ENCODE data around the gene LTBP4.
"Not testable (repeated sequence)": the region's sequence is repeated elsewhere in the genome, so short reads cannot be mapped to it uniquely, and the experiment has no call there.

Gene LTBP4, protein sequence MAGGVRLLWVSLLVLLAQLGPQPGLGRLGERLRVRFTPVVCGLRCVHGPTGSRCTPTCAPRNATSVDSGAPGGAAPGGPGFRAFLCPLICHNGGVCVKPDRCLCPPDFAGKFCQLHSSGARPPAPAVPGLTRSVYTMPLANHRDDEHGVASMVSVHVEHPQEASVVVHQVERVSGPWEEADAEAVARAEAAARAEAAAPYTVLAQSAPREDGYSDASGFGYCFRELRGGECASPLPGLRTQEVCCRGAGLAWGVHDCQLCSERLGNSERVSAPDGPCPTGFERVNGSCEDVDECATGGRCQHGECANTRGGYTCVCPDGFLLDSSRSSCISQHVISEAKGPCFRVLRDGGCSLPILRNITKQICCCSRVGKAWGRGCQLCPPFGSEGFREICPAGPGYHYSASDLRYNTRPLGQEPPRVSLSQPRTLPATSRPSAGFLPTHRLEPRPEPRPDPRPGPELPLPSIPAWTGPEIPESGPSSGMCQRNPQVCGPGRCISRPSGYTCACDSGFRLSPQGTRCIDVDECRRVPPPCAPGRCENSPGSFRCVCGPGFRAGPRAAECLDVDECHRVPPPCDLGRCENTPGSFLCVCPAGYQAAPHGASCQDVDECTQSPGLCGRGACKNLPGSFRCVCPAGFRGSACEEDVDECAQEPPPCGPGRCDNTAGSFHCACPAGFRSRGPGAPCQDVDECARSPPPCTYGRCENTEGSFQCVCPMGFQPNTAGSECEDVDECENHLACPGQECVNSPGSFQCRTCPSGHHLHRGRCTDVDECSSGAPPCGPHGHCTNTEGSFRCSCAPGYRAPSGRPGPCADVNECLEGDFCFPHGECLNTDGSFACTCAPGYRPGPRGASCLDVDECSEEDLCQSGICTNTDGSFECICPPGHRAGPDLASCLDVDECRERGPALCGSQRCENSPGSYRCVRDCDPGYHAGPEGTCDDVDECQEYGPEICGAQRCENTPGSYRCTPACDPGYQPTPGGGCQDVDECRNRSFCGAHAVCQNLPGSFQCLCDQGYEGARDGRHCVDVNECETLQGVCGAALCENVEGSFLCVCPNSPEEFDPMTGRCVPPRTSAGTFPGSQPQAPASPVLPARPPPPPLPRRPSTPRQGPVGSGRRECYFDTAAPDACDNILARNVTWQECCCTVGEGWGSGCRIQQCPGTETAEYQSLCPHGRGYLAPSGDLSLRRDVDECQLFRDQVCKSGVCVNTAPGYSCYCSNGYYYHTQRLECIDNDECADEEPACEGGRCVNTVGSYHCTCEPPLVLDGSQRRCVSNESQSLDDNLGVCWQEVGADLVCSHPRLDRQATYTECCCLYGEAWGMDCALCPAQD (N-terminal part only)

DNA sequence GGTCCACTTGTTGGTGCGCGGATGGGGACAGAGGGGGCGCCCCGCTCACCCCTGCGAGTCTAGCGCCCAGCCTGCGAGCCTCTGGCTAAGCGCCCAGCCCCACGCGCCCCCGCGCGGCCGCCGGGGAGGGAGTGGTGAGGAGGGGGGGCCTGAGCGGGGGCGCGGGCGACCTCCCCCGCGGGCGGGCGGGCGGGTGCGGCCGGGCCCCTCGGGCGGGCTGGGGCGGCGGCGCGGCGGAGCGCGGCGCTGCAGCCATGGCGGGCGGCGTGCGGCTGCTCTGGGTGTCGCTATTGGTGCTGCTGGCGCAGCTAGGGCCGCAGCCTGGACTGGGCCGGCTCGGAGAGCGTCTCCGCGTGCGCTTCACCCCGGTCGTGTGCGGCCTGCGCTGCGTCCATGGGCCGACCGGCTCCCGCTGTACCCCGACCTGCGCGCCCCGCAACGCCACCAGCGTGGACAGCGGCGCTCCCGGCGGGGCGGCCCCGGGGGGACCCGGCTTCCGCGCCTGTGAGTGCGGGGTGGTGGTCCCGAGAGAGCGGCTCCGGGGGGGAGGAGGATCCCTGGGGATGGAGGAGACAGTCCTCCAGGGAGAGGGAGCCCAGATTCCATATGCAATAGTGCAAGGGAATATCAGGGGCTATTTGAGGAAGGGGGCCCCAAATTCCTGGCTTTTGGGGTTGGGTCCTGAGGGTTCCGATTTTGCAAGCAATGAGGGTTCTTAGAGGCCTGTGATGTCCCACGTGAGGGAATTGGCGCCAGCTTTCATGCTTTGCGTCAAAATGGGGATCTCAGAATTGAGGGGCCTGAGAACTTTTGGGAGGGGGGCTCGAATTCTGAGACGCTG, at the start of gene LTBP4:
Gene LTBP4, plus strand, starts transcription at position 236 of the 841 bp plus-strand sequence. Its CDS starts 19 bp downstream, at position 255.
- DNase-seq, result peak; percentile 20

DNA sequence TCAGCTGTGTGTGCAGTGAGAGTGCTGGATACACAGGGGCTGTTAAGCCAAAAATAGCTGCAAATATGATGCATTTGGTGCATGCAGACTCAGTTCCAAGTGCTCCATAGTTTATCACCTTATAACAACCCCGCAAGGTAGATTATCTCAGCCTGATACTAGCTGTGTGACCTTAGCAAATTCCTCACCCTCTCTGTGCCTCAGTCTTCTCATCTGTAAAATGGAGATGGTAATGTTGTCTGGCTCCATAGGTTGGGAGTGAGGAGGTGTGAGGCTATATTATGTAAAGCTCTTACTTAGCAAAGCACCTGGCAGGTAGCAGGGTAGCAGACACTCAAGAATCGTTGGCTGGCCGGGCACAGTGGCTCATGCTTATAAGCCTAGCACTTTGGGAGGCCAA, 48.3 kb upstream of the LTBP4 start:
- no peak for DNase-seq

DNA sequence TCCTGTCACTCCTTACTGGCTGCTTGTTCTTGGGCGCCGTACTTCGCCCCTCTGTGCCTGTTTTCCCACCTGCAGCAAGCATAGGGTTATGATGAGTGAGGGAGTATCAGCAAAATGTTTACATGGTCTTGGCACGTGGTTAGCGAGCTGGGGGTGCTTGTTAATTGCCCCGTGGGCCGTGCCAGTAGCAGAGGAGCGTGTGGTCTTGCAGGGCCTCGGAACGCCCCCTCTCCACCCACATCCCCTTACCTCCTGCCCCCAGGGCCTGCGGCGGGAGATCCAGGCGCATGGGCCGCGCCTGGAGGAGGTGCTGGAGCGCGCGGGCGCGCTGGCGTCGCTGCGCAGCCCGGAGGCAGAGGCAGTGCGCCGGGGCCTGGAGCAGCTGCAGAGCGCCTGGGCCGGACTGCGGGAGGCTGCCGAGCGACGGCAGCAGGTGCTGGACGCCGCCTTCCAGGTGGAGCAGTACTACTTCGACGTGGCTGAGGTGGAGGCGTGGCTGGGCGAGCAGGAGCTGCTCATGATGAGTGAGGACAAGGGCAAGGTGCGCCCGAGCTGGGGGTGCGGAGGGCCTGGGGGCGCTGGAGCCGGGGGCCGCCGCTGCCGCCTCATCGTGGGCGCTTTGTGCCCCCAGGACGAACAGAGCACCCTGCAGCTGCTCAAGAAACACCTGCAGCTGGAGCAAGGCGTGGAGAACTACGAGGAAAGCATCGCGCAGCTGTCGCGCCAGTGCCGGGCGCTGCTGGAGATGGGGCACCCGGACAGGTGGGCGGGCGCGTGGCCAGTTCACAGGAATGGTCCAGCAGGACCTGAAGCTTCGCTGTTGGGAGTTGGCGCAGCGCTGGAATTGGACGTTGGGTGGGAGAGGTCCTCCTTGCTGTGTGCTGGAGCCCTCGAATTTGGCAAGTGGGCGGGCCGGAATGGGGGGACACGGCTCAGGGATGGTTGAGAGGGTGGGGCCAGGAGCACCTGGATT, 47.0 kb upstream of the LTBP4 start:
- no peak for DNase-seq

DNA sequence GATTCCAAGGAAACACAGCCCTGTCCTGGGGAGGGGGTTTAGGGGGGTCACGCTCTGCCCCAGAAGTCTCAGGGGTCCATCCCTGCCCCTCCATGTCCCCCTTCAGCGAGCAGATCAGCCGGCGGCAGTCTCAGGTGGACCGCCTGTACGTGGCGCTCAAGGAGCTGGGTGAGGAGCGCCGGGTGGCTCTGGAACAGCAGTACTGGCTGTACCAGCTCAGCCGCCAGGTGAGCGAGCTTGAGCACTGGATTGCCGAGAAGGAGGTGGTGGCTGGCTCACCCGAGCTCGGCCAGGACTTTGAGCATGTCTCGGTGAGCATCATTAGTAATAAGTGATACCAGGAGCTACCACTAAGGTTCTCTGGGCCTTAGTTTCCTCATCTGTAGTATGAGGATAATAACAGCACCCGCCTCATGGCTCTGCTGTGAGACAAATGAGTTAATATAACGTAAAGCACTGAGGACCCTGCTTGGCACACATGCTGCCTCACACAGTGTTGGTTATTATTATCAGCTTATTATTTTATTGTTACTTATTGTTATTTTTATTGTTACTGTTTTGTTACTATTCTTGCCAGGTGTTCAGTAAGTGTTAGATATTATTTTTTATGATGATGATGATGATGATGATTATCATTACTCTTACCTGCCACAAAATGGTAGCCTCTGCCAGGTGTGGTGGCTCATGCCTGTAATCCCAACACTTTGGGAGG, 45.0 kb upstream of the LTBP4 start:
- no peak for DNase-seq

DNA sequence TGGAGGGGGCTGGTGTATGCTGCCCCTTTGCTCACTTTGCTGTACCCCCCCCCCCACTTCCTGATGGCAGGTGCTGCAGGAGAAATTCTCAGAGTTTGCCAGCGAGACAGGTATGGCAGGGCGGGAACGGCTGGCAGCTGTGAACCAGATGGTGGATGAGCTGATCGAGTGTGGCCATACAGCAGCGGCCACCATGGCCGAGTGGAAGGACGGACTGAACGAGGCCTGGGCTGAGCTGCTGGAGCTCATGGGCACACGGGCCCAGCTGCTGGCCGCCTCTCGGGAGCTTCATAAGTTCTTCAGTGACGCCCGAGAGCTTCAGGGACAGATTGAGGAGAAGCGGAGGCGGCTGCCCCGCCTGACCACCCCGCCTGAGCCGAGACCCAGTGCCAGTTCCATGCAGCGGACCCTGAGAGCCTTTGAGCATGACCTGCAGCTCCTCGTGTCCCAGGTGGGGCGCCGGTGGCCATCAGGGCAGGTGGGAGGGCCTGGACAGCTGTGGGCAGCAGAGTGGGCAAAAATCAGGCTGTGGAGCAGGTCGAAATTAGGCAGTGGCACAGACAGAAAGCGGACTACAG, 44.1 kb upstream of the LTBP4 start:
- DNase-seq, result no peak

DNA sequence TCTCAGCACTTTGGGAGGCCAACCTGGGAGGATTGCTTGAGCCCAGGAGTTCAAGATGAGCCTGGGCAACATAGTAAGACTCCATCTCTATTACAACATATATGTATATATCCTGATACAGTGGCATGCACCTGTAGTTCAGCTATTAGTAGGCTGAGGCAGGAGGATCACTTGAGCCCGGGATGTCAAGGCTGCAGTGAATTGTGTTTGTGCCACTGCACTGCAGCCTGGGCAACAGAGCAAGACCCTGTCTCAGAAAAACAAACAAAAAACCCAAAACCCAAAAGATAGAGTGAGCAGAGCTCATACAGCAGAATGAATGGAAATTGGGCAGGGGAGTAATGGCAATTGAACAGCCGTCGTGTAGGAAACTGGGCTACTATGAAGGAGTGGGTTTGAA, 41.8 kb upstream of the LTBP4 start:
- no peak for DNase-seq

DNA sequence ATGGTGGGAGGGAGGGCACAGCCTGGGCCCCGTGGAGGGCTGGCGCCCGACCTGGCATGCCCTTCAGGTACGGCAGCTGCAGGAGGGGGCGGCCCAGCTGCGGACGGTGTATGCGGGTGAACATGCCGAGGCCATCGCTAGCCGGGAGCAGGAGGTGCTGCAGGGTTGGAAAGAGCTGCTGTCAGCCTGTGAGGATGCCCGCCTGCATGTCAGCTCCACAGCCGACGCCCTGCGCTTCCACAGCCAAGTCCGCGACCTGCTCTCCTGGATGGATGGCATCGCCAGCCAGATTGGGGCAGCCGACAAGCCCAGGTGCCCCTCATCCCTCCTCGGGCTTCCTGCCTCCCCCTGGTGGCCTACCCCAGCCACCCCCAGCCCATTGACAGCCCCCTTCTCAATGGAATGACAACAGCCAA, 41.1 kb upstream of the LTBP4 start:
- no peak for DNase-seq

DNA sequence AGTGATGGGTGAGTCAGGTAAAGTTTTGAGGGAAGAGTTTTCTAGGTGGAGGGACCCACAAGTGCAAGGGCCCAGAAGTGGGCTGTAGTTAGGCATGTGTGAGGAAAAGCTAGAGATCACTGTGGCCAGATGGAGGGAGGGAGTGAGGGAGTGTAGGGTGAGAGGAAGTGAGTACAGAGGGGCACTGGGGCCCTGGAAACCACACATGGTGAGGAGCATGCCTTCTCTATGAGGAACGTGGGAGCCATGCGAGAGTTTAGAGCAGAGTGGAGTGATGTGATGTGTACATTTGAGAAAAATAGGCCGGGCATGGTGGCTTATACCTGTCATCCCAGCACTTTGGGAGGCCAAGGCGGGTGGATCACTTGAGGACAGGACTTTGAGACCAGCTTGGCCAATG, 39.2 kb upstream of the LTBP4 start:
- no peak for DNase-seq

DNA sequence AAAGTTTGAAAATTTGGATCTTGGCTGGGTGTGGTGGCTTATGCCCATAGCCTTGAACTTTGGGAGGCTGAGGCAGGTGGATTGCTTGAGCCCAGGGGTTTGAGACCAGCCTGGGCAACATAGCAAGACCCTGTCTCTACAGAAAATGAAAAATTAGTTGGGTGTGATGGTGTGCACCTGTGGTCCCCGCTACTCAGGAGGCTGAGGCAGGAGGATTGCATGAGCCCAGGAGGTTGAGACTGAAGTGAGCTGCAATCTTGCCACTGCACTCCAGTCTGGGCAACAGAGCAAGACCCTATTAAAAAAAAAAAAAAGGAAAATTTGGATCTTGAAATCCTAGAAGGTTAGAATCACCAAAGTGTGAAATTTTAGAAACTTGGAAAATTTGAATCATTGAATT, 36.6 kb upstream of the LTBP4 start:
- DNase-seq, result not testable (repeated sequence)

DNA sequence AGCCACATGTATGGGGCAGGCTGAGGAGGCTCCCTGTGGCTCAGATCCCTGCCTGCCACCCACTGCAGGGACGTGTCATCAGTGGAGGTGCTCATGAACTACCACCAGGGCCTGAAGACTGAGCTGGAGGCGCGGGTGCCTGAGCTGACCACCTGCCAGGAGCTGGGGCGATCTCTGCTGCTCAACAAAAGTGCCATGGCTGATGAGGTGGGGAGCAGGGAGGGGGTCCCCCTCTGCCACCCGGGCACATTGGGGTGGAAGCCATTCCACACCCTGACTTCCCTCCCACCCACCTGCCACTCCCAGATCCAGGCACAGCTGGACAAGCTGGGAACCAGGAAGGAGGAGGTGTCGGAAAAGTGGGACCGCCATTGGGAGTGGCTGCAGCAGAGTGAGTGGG, 35.8 kb upstream of the LTBP4 start:
- no peak for DNase-seq

DNA sequence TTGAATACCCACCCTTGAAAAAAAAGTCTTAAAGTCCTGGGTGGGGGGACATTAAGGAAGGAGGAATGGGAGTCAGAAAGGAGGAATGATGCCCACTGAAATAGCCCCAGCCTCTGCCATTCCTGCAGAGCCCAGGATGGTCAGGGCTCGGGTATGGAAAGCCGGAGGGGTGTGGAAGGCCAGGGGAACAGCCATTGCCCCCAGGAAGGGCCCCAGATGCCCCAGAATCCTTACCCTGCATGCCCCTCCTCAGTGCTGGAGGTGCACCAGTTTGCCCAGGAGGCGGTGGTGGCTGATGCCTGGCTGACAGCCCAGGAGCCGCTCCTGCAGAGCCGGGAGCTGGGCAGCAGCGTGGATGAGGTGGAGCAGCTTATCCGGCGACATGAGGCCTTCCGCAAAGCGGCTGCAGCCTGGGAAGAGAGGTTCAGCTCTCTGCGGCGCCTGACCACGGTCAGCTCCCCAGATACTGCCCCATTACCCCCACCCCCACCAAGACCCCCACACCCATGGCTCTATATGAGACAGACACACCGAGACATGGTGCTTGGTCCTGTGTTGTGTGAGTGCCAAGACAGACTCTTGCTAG, 35.2 kb upstream of the LTBP4 start:
- no peak for DNase-seq

DNA sequence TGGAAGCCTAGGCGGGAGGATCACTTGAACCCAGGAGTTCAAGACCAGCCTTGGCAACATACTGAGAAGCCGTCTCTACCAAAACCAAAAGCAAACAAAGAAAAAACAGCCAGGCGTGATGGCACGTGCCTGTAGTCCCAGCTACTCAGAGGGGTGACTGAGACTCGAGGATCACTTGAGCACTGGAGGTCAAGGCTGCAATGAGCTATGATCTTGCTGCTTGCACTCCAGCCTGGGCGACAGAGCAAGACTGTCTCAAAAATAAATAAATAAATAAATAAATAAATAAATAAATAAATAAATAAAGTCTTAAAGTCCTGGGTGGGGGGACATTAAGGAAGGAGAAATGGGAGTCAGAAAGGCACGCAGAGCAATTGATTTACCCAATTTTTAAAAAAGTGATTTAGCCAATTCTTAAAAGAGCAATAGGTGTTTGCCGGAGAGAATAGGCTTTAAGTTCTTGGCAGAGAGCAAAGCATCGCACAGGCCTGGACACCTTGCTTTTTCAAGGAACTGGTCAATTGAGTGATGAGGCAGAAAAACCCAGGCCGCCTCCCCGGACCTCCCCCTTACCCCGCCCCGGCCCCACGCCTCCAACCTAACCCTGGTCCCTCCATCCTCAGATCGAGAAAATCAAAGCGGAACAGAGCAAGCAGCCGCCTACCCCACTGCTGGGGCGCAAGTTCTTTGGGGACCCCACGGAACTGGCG, 34.0 kb upstream of the LTBP4 start:
- DNase-seq, result no peak

DNA sequence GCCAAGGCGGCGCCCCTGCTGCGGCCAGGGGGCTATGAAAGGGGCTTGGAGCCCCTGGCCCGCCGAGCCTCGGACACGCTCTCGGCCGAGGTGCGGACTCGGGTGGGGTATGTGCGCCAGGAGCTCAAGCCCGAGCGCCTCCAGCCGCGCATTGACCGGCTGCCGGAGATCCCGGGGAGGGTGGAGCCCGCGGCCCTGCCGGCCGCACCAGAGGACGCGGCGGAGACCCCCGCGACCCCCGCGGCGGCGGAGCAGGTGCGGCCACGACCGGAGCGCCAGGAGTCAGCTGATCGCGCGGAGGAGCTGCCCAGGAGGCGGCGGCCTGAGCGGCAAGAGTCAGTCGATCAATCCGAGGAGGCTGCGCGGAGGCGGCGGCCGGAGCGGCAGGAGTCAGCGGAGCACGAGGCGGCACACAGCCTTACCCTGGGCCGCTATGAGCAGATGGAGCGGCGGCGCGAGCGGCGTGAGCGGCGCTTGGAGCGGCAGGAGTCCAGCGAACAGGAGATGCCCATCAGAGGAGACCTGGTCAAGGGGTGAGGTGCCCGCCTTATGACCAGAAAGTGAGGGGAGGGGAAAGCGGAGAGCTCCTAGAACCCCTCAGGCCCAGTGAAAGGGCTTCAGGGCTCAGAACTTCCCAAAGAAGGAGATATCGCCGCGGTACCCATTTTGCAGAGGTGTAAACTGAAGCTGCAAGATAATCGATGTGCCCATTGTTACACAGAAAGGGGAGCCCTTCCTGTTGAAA, 33.2 kb upstream of the LTBP4 start:
- DNase-seq, result no peak

DNA sequence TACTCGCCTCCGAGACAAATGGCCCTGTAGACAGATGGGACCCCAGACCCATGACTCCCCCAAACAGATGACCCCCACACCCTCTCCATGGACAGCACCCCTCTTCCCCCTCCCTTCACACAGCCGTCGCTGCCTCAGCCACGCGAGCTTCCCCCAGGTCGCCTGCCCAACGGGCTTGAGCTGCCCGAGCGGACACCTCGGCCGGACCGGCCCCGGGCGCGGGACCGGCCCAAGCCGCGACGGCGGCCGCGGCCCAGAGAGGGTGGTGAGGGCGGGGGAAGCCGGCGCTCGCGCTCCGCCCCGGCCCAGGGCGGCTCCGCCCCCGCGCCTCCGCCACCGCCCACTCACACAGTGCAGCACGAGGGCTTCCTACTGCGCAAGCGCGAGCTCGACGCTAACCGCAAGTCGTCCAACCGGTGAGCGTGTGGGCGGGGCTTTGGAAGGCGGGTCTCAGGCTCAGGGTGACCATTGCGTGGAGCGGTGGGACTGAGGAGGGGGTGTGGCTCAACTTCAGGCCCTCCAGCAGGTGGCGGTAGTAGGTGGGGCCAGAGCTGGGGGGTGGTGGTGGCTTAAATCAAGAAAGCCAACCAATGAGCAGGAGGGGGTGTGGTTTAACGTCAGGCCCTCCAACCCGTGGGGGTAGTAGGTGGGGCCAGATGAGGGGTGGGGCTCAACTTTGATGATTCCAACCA, 30.7 kb upstream of the LTBP4 start:
- peak; percentile 98 for DNase-seq

DNA sequence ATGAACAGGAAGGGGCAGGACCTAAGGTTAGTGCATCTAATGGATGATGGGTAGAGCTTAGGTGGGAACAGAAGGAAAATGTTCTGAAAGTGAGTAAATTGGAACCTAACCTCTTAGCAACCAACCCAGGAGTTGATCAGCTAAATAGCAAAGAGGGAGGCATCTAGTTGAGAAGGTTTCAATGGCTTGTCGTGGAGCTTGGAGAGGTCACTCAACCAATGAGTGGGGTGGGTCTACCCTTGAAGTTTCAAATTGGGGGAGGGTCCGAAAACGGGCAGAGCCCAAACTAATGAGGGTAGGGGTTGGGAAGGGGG, 30.2 kb upstream of the LTBP4 start:
- DNase-seq, result no peak

DNA sequence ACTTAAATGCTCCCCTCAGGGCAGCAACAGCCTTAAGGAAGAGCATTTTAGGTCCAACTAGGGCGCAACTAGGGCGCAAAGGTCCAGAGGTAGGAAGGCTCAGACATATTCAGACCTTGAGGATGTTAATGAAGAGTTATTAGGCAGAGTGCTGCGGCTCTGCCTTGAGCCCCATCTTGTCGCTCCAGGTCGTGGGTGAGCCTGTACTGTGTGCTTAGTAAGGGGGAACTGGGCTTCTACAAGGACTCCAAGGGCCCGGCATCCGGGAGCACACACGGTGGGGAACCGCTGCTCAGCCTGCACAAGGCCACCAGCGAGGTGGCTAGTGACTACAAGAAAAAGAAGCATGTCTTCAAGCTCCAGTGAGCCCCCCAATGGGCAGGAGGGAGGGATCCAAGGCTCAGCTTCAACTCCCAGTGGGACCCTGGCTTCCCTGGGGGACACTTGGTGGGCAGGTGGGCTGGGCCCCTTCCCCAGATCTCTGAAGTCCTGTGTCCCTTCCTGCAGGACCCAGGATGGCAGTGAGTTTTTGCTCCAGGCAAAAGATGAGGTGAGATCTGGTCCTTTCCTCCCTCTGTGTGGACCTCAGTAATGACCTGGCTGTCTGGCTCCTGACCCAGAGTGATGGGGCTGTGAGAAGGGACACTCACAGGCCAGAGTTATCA, 29.2 kb upstream of the LTBP4 start:
- DNase-seq, result no peak

DNA sequence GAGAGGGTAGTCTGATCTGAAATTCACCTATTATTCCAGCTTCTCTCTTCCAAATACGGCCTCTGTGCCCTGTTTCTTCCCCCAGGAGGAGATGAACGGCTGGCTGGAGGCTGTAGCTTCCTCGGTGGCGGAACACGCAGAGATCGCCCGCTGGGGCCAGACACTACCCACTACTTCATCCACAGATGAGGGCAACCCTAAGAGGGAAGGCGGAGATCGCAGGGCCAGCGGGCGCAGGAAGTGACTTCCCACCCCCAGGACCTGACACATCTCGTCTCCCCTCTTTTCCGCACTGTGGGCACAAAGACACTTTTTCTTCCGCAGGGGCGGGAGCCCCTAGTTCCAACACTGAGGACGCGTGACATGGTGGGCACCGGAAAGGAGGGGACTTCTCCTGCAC, 25.8 kb upstream of the LTBP4 start:
- DNase-seq, result no peak

Data from NCI-H748 treated with DMSO at 0.1 percent for 48 hours (cell line).